Tibial nerve (tissue), 4 donors: Measurements from ENCODE around the gene SRGAP3.

Source experiments
- EP300 ChIP-seq, 2 donors: sonication (generic); formaldehyde crosslinking; IDR thresholded peaks; one replicate each; pipeline ENCODE4 v1.6.1; 2017; ENCODE audit warnings: antibody characterized with exemption in 2 of 2, mild to moderate bottlenecking in 1 of 2
- POLR2A ChIP-seq, 2 donors: fragments of 450-650 bp; IDR thresholded peaks; one replicate each; pipeline ENCODE4 v1.6.1; 2017; ENCODE audit warnings: antibody characterized with exemption in 2 of 2, mild to moderate bottlenecking in 2 of 2, moderate library complexity in 2 of 2
- TF ChIP-seq, protein P1 (sequence below), 5 experiments: fragments of 200-600 bp in 3 of 5; fragments of 450-650 bp in 2 of 5; sonication (generic) in 3 of 5; IDR thresholded peaks; one replicate each; pipeline ENCODE4 v1.5.1; 2016 to 2019; ENCODE audit warnings: antibody characterized with exemption in 5 of 5, mild to moderate bottlenecking in 3 of 5, moderate library complexity in 2 of 5

DNA sequence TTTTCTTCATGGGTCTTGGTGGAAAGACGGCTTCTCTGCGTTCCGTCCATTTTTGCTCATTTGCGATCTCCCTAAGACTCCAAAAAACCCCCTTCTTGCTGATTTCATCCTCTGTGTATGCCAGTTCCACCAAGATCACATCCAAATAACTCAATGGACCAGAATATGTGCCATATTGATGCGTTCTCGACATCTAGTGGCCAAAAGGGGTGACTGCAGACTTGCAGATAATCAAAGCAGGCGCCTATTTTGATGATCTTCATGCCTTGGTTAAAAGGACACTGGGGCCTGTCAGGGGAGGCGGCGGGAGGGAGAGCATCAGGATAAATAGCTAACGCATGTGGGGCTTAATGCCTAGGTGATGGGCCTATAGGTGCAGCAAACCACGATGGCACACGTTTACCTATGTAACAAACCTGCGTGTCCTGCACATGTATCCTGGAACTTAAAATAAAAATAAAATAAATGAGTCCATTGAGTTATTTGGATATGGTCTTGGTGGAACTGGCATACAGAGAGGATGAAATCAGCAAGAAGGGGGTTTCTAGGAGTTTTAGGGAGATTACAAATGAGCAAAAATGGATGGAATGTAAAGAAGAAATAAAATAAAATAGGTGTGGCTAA, 182.0 kb downstream of the SRGAP3 start:
- TF ChIP-seq, protein P1, sequence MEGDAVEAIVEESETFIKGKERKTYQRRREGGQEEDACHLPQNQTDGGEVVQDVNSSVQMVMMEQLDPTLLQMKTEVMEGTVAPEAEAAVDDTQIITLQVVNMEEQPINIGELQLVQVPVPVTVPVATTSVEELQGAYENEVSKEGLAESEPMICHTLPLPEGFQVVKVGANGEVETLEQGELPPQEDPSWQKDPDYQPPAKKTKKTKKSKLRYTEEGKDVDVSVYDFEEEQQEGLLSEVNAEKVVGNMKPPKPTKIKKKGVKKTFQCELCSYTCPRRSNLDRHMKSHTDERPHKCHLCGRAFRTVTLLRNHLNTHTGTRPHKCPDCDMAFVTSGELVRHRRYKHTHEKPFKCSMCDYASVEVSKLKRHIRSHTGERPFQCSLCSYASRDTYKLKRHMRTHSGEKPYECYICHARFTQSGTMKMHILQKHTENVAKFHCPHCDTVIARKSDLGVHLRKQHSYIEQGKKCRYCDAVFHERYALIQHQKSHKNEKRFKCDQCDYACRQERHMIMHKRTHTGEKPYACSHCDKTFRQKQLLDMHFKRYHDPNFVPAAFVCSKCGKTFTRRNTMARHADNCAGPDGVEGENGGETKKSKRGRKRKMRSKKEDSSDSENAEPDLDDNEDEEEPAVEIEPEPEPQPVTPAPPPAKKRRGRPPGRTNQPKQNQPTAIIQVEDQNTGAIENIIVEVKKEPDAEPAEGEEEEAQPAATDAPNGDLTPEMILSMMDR (IDR thresholded peaks at IDR 0.05), result peak; percentile 72 to 90 (median 87)
- TF ChIP-seq POLR2A (IDR thresholded peaks at IDR 0.05), result no peak
- no peak for TF ChIP-seq EP300 (IDR thresholded peaks at IDR 0.05)
